Liver (tissue), 9 donors: ENCODE measurements around the gene PRKN. TPM values are rescaled to one million over a fixed set of nuclear protein-coding genes. Genes with fewer than 3 reads are reported as not detected.

ENCODE experiments used
- DNase-seq: peaks from one replicate; pipeline ENCODE4 v3.0.0-alpha.2; 2017; ENCODE audit warnings: low spot score
- H3K27ac ChIP-seq, 2 donors: one replicate each; pipeline ENCODE4 v1.7.0; 2013; ENCODE audit warnings: inconsistent platforms in 2 of 2, low read length in 2 of 2, control low read depth in 1 of 2, low read depth in 1 of 2, mild to moderate bottlenecking in 1 of 2
- H3K27me3 ChIP-seq, 4 donors: one replicate each; pipeline versions ENCODE4 v1.6.1 to v1.7.0; 2013; ENCODE audit warnings: low read length in 3 of 4, inconsistent platforms in 1 of 4, mild to moderate bottlenecking in 1 of 4, moderate library complexity in 1 of 4; ENCODE audit not compliant: control insufficient read depth in 4 of 4, insufficient read depth in 4 of 4
- H3K36me3 ChIP-seq, 4 donors: one replicate each; pipeline versions ENCODE4 v1.6.1 to v1.7.0; 2013; ENCODE audit warnings: low read length in 3 of 4, mild to moderate bottlenecking in 3 of 4, low read depth in 1 of 4, moderate library complexity in 1 of 4; ENCODE audit not compliant: control insufficient read depth in 4 of 4, insufficient read depth in 3 of 4
- H3K4me1 ChIP-seq, 4 donors: one replicate each; pipeline versions ENCODE4 v1.6.1 to v1.7.0; 2013; ENCODE audit warnings: low read length in 3 of 4, mild to moderate bottlenecking in 3 of 4, moderate library complexity in 1 of 4; ENCODE audit not compliant: control insufficient read depth in 4 of 4, insufficient read depth in 4 of 4
- H3K4me3 ChIP-seq, 3 donors: one replicate each; pipeline versions ENCODE4 v1.6.1 to v1.7.0; 2013; ENCODE audit warnings: low read length in 3 of 3, control low read depth in 1 of 3, low read depth in 1 of 3, mild to moderate bottlenecking in 1 of 3
- H3K9ac ChIP-seq, 2 donors: one replicate each; pipeline ENCODE4 v1.7.0; 2013; ENCODE audit warnings: low read length in 2 of 2, mild to moderate bottlenecking in 2 of 2, moderate library complexity in 2 of 2, control low read depth in 1 of 2, low read depth in 1 of 2
- H3K9me3 ChIP-seq, 4 donors: one replicate each; pipeline versions ENCODE4 v1.6.1 to v1.7.0; 2013; ENCODE audit warnings: low read length in 3 of 4; ENCODE audit not compliant: control insufficient read depth in 4 of 4
- ATF3 ChIP-seq: IDR thresholded peaks from 2 replicates; pipeline ENCODE4 v1.6.1; 2016; ENCODE audit warnings: antibody characterized with exemption
- CTCF ChIP-seq: fragments of 150-350 bp; IDR thresholded peaks from 2 replicates; pipeline ENCODE4 v1.5.1; 2017; ENCODE audit warnings: improper control_type of control experiment, low read depth, low read length; ENCODE audit not compliant: missing input control
- EGR1 ChIP-seq, 2 donors: IDR thresholded peaks; 2 replicates each; pipeline ENCODE4 v1.6.1; 2016 to 2018; ENCODE audit warnings: antibody characterized with exemption in 2 of 2, low read depth in 2 of 2
- FOXA1 ChIP-seq: IDR thresholded peaks from 2 replicates; pipeline ENCODE4 v1.6.1; 2016; ENCODE audit warnings: antibody characterized with exemption
- FOXA2 ChIP-seq: IDR thresholded peaks from 2 replicates; pipeline ENCODE4 v1.6.1; 2016; ENCODE audit warnings: antibody characterized with exemption
- GABPA ChIP-seq, 2 donors: IDR thresholded peaks in 1 of 2; conservative IDR thresholded peaks in 1 of 2; 2 replicates each; pipeline ENCODE4 v1.6.1; 2016; ENCODE audit warnings: antibody characterized with exemption in 2 of 2, mild to moderate bottlenecking in 1 of 2, moderate library complexity in 1 of 2
- HNF4A ChIP-seq, 2 donors: conservative IDR thresholded peaks; 2 replicates each; pipeline ENCODE4 v1.6.1; 2016; ENCODE audit warnings: antibody characterized with exemption in 2 of 2, mild to moderate bottlenecking in 2 of 2
- HNF4G ChIP-seq: IDR thresholded peaks from 2 replicates; pipeline ENCODE4 v1.6.1; 2016; ENCODE audit warnings: antibody characterized with exemption
- JUND ChIP-seq, 2 donors: IDR thresholded peaks; 2 replicates each; pipeline ENCODE4 v1.6.1; 2016; ENCODE audit warnings: antibody characterized with exemption in 2 of 2
- NR2F2 ChIP-seq: IDR thresholded peaks from 2 replicates; pipeline ENCODE4 v1.6.1; 2016; ENCODE audit warnings: antibody characterized with exemption
- RAD21 ChIP-seq, 2 donors: IDR thresholded peaks; 2 replicates each; pipeline ENCODE4 v1.6.1; 2016; ENCODE audit warnings: antibody characterized with exemption in 2 of 2, mild to moderate bottlenecking in 2 of 2
- RXRA ChIP-seq, 2 donors: IDR thresholded peaks; 2 replicates each; pipeline ENCODE4 v1.6.1; 2017 to 2018; ENCODE audit warnings: antibody characterized with exemption in 2 of 2, mild to moderate bottlenecking in 1 of 2
- SP1 ChIP-seq: IDR thresholded peaks from 2 replicates; pipeline ENCODE4 v1.6.1; 2018; ENCODE audit warnings: antibody characterized with exemption, mild to moderate bottlenecking
- TAF1 ChIP-seq: conservative IDR thresholded peaks from 2 replicates; pipeline ENCODE4 v1.6.1; 2016; ENCODE audit warnings: antibody characterized with exemption, mild to moderate bottlenecking
- YY1 ChIP-seq: IDR thresholded peaks from 2 replicates; pipeline ENCODE4 v1.6.1; 2016; ENCODE audit warnings: antibody characterized with exemption, mild to moderate bottlenecking
- ZBTB33 ChIP-seq: IDR thresholded peaks from 2 replicates; pipeline ENCODE4 v1.6.1; 2016; ENCODE audit warnings: antibody characterized with exemption
- WGBS: extraction: QIAGEN DNeasy Blood & Tissue Kit; methylation state at CpG from one replicate; pipeline ENCODE4 v1.1.7; 2013; 5-methylcytosine and 5-hydroxymethylcytosine counted together
- polyA plus RNA-seq, 2 donors: library from polyadenylated mRNA; stranded (reverse) in 1 of 2; unstranded in 1 of 2; fragments of 200-250 nt in 1 of 2; fragments of >200 nt in 1 of 2; fragmentation: Nextera tagmentation in 1 of 2; extraction: Ambion mirVana in 1 of 2; gene quantifications; one replicate each; pipeline versions ENCODE4 v1.2.1 to v1.2.3, GENCODE V29; 2013 to 2015
- total RNA-seq, 2 donors: library from RNA; depleted of rRNA; stranded (reverse); fragments of >200 nt; gene quantifications; one replicate each; pipeline ENCODE4 v1.2.3, GENCODE V29; 2014
- TF ChIP-seq, protein P1 (sequence below): IDR thresholded peaks from 2 replicates; pipeline ENCODE4 v1.6.1; 2016; ENCODE audit warnings: antibody characterized with exemption, mild to moderate bottlenecking
- TF ChIP-seq, protein P2 (sequence below): IDR thresholded peaks from 2 replicates; pipeline ENCODE4 v1.6.1; 2016; ENCODE audit warnings: antibody characterized with exemption
- donor health status: healthy.
- donor health status: healthy.
- donor health status: healthy.
- donor health status: healthy.
- donor health status: healthy.

The PRKN gene
- total and polyA plus RNA-seq, 4 donors: 0.47 to 4.1 (median 3.2) TPM

GRCh38 chr6:161561908-161562307, 1165.7 kb downstream of the PRKN start:
- Histone ChIP-seq H3K27me3 (no peaks in the 10 kb centered on the region), H3K27ac (no peak overlapping the region), H3K9ac (no peak overlapping the region), H3K9me3 (peaks cover 0 to 2% (median 0%) of the 10 kb centered on the region in 4 donors), H3K4me3 (no peak overlapping the region), H3K36me3 (no peaks in the 10 kb centered on the region), H3K4me1 (no peaks in the 10 kb centered on the region)
- DNase-seq: no peak
- WGBS: 88% methylated on average over 9 of the region's 9 CpGs
- TF ChIP-seq ZBTB33: no peak
- TF ChIP-seq, protein P1, sequence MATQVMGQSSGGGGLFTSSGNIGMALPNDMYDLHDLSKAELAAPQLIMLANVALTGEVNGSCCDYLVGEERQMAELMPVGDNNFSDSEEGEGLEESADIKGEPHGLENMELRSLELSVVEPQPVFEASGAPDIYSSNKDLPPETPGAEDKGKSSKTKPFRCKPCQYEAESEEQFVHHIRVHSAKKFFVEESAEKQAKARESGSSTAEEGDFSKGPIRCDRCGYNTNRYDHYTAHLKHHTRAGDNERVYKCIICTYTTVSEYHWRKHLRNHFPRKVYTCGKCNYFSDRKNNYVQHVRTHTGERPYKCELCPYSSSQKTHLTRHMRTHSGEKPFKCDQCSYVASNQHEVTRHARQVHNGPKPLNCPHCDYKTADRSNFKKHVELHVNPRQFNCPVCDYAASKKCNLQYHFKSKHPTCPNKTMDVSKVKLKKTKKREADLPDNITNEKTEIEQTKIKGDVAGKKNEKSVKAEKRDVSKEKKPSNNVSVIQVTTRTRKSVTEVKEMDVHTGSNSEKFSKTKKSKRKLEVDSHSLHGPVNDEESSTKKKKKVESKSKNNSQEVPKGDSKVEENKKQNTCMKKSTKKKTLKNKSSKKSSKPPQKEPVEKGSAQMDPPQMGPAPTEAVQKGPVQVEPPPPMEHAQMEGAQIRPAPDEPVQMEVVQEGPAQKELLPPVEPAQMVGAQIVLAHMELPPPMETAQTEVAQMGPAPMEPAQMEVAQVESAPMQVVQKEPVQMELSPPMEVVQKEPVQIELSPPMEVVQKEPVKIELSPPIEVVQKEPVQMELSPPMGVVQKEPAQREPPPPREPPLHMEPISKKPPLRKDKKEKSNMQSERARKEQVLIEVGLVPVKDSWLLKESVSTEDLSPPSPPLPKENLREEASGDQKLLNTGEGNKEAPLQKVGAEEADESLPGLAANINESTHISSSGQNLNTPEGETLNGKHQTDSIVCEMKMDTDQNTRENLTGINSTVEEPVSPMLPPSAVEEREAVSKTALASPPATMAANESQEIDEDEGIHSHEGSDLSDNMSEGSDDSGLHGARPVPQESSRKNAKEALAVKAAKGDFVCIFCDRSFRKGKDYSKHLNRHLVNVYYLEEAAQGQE: no peak
- no peak for TF ChIP-seq YY1
- no peak for TF ChIP-seq JUND (IDR thresholded peaks at IDR 0.05)
- TF ChIP-seq GABPA (IDR thresholded peaks at IDR 0.05 in 1 of 2, conservative IDR thresholded peaks at IDR 0.05 in 1 of 2): no peak
- no peak for TF ChIP-seq EGR1 (IDR thresholded peaks at IDR 0.05; ENCODE audit: low read depth in 2 of 2)
- TF ChIP-seq TAF1: no peak
- TF ChIP-seq CTCF: no peak
- TF ChIP-seq RXRA (IDR thresholded peaks at IDR 0.05): no peak
- no peak for TF ChIP-seq RAD21 (IDR thresholded peaks at IDR 0.05)
- TF ChIP-seq ATF3: no peak
- no peak for TF ChIP-seq FOXA1
- no peak for TF ChIP-seq NR2F2
- TF ChIP-seq FOXA2: no peak
- TF ChIP-seq, protein P2, sequence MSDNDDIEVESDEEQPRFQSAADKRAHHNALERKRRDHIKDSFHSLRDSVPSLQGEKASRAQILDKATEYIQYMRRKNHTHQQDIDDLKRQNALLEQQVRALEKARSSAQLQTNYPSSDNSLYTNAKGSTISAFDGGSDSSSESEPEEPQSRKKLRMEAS: no peak
- TF ChIP-seq HNF4G: no peak
- no peak for TF ChIP-seq SP1
- no peak for TF ChIP-seq HNF4A (conservative IDR thresholded peaks at IDR 0.05)
